ENCODE measurements around the gene SUDS3. TPM values are rescaled to one million over a fixed set of nuclear protein-coding genes. Genes with fewer than 3 reads are reported as not detected.

SUDS3 gene, protein sequence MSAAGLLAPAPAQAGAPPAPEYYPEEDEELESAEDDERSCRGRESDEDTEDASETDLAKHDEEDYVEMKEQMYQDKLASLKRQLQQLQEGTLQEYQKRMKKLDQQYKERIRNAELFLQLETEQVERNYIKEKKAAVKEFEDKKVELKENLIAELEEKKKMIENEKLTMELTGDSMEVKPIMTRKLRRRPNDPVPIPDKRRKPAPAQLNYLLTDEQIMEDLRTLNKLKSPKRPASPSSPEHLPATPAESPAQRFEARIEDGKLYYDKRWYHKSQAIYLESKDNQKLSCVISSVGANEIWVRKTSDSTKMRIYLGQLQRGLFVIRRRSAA
- 23.0 and 41.2 TPM in 2 replicates for total RNA-seq

GRCh38 chr12:118376089-118377020 is at the start of gene SUDS3:
SUDS3 (plus strand) TSS chr12:118376555; CDS start chr12:118376692, 137 bp downstream.

GRCh38 chr12:118372541-118373495 is 3.5 kb upstream of the SUDS3 start, which contains the start of gene TAOK3:
TAOK3 (minus strand) TSS chr12:118372907; CDS start chr12:118255567, 117,340 bp downstream.

Other genes starting within 250 kb of the SUDS3 start
- 142 and 166 TPM in 2 replicates for gene PEBP1, start 240.4 kb upstream of the SUDS3 start, total RNA-seq
- gene TAOK3, start 3.6 kb upstream of the SUDS3 start, total RNA-seq, result 12.3 and 29.5 TPM in 2 replicates